Effector CD8-positive, alpha-beta T cell (primary cell): Measurements from ENCODE around the gene LRMDA.

Source experiments
- DNase-seq: peaks from one replicate; lab custom pipeline; 2025; lab: John Stamatoyannopoulos, UW

LRMDA gene

DNA sequence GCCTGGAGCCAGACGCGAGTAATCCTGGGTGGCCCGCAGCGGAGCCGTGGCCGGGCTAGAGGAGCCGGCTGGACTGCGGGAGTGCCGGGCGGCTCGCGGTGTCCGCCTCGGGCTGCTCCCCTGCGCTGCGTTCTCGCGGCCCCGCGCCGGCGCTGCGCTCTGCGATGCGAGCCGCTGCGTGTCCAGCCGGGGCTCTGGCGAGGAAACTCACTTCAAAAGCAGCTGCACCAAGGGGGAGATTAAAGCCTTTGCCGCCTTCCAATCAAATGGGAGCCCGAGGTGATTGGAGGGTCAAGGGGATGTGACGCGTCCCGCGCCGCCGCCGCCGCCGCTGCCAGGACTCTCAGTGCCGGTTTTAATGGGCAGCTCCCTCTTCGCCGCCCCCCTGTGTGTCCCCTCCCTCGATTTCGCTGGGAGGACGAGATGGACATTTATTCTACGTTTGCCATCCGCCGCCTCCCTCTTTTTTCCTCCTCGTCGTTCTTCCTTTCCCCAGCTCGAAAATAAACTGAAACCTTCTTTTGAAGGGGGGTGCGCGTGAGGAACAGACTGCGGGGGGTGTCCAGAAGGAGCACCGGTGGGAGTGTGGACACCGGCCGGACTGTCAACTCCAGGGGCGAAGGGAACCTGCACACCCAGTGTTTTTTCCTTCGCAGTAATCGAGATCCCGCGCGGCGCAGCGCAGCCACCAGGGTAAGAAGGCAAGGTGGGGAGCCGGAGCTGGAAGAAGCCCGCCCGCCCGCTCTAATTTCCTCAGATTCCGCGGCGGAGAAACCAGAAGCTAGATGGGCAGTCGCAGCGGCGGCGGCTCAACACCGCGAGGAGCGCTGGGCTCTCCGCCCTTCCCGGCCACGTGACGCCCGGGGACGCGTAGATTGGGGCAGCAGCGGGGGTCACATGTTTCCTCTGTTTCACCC lies 29.6 kb upstream of the LRMDA start, which contains the start of gene ZNF503:
TSS of gene ZNF503 (minus strand) at position 196 of the 917 bp plus-strand sequence. CDS start 345 bp downstream, outside the sequence.
- no peak for DNase-seq

DNA sequence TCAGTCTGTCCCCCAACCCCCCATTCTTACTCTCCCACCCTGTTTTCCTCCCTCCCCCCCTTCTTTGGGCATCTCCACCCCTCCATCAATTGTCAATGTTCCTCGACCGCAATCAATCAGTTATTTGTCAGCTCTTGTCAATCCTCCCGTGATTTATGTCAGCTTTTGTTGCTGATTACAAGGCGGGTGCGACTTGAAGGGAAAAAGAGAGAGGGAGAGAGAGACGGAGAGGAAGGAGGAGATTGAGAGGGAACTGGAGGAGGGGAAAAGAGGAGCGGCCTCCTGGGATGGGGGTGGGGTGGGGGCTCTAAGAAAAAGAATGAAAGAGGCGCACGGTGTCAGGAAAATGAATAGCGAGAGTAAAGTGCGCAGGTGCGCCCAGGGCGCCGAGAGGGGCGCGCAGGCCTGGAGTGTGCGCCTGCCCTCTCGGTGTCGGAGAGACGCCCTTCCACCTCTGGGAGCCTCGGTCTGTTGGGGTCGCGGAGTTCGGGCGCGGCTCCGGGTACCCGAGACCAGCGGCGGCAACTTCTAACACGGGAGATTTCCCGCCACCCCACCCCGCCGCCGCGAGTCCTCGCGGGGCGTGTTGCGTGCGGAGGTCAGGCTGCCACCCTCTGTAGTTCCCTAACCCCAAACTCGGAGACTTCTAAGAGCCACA lies 28.8 kb upstream of the LRMDA start:
- no peak for DNase-seq

- DNase-seq: no peak
Observed at GRCh38 chr10:75403144-75403938, 28.1 kb upstream of the LRMDA start.

DNA sequence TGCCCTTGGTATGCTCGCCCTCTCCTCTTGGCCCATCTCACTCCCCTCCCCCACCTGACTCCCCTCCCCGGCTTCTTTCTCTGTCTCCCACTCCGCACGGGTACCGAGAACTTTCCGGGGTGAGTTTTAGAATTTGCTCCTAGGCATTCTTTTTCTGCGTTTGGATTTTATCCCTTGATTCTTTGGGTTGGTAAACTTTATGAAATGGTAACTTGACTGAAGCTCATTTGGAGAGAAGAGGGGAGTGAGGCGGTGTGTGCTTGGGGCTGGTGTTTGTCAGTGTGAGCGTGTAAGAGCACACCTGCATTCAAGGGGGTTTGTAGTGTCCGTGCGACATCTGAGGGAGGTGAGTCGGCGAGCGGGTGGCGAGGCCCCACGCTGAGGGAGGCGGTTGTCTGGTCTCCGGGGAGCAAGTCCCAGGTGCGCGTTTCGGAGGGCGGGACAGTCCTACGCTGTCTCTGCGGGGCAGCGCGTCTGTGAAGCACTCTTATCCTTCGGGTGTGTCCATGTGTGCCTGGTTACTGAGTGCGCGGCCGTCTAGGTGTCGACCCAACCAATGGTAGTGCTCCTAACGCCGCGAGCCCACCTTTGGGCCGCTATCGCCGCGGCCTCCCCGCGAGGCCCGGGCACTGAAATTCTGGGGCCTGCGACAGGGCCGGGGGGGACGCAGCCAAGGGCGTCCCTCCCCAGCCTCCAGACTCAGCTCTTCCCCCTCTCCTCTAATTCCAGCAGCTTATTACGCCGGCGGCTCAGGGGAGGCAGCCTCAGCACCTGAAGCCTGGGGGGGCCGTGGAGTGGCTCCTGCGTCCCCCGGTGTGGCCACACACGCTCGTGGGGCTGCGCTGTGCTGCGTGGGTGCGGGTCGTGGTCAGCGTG lies 27.2 kb upstream of the LRMDA start:
- no peak for DNase-seq

- DNase-seq: no peak
Observed at GRCh38 chr10:75404815-75405597, 26.4 kb upstream of the LRMDA start.

- no peak for DNase-seq
Observed at GRCh38 chr10:75405598-75406461, 25.6 kb upstream of the LRMDA start.

DNA sequence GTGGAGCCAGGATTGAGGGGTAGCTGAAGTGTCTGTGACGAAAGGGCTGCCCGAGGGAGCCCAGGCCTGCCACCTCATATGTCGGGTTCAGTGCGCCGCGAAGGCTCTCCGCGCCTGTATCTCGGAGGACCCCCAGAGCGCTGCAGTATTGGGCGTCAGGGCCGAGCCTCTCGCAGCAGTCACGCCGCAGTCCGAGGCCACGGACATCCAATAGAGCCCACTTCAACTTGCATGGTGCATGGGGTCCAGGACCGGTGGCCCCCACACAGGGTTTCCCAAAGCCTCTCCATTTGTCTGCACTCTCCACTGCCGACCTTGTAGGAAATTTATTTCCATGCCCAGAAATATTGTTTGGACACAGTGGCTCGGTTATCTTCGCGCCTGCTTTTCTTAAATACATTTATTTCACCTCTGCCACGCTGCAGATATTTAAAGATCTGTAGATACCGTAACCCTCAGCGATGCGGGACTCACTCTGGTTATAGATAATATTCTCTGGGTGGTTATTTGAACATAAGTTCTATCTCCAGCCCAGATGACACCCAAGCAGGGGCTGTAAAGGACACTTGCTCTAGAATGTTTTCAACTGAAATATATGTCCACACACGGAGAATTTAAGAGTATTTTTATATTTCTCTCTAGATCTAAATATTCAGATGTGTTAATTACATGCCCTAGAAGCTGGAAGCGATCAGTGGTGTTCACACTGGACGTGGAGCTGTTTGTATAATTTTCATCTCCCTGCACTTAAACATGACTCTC lies 24.8 kb upstream of the LRMDA start:
- DNase-seq: no peak

- DNase-seq: no peak
Observed at GRCh38 chr10:75407224-75407712, 24.2 kb upstream of the LRMDA start.

GRCh38 chr10:75407713-75408508 lies 23.5 kb upstream of the LRMDA start:
- DNase-seq: no peak

- no peak for DNase-seq
Observed at GRCh38 chr10:75408509-75408875, 22.9 kb upstream of the LRMDA start.

DNA sequence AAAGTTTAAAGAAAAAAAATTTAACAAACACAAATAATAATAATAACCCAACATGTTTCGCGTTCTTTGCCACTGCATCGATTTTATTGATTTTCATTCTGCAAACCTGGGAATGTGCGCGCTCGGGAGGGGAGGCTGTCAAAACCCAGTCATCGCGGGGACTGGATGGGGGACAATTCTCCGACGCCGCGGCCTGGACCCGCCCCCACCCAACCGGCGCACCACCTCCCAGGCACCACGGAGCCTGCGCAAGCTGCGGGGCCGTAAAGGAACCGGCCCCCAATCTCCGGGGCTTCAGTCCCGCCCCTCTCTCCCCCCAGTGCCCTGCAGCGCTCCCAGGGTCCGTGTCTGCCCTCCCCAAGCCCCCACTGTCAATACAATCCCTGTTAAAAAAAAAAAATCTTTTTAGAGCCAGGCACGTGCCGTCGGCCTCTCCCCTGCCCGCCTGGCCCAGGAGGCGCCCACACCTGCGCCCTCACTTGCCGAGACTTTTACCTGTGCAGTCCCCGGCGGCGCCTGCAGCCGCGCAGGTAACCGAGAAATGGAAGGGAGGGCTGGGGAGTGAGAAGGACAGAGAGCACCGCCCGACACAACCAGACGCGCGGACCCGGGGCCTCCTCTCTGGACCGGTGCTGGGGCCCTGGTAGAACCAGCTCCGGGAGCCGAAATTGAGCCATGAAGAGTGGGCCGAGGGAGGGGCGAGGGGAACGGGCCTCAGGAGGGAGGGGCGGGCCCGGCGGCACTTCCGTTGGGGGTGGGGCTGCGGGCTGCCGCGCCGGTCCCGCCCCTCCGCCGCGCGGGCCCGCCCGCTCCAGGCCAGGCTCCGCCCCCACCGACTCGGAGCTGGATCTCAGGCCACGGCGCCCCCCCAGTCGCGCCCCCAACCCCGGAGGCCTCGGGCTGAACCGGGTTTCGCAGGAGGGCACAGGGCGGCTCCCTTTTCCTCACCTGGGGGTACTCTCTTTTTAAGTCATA lies 22.2 kb upstream of the LRMDA start:
- DNase-seq: no peak

- no peak for DNase-seq
Observed at GRCh38 chr10:75410132-75411005, 21.1 kb upstream of the LRMDA start.

GRCh38 chr10:75414527-75414926 lies 16.9 kb upstream of the LRMDA start:
- no peak for DNase-seq

DNA sequence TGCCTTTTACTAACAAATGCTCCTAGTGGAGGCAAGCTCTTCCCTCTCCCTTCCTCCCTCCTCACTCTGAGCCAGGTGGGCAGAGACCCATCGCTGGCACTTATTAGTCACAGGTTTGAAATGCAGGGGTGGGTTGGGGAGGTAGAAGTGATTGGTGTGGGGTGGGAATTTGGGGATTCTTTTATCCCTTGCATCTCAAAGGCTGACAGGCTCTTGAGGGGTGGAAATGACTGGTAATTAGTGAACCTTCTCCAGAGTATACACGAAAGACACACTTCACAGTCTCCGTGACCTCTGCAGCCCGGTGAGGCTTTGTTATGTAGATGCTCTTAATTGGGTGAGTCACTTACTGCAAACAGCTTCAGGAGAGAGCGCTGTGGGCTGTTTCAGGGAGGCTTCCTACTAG lies 13.9 kb upstream of the LRMDA start:
- no peak for DNase-seq

- DNase-seq: no peak
Observed at GRCh38 chr10:75418293-75418692, 13.1 kb upstream of the LRMDA start.

DNA sequence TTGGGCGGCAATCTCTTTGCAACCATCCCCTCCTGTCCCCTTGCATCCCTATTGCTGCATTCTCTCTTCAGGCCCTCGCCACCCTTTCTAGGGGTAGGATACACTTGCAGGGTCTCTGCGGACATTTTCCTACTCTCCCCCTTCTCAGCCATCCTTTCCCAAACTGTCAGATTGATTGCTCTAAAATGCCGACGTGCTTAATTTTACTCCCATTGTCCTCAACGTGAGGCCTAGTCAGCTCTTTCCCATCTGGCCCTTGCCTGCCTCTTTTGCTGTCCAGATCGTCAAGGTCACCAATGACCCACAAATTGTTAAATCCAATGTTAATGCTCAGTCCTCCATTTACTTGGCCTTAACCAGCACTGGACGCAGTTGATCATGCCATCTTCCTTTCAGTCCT lies 12.7 kb upstream of the LRMDA start:
- no peak for DNase-seq
